Spleen (tissue), 7 donors: ENCODE data around the gene DDR1.

Experiments
- CTCF ChIP-seq, 11 experiments: fragments of 200-600 bp in 7 of 11; fragments of 450-650 bp in 4 of 11; sonication (generic) in 4 of 11; IDR thresholded peaks in 8 of 11; conservative IDR thresholded peaks in 3 of 11; 1 replicate in 7 of 11; 2 replicates in 4 of 11; pipeline versions ENCODE4 v1.4.0 to v1.8.0; 2016 to 2021; ENCODE audit warnings: antibody characterized with exemption in 11 of 11, inconsistent platforms in 4 of 11, mild to moderate bottlenecking in 1 of 11
- POLR2A ChIP-seq, 3 donors: fragments of 450-650 bp; IDR thresholded peaks; one replicate each; pipeline ENCODE4 v1.5.1; 2017; ENCODE audit warnings: antibody characterized with exemption in 3 of 3, mild to moderate bottlenecking in 1 of 3
- POLR2AphosphoS5 ChIP-seq, 3 donors: sonication (generic); formaldehyde crosslinking; IDR thresholded peaks; one replicate each; pipeline ENCODE4 v1.5.1; 2017; ENCODE audit warnings: antibody characterized with exemption in 3 of 3
- donor health status: DM: no; HTN: no; CAD: no; lungs with moderate emphysema.
- donor health status: DM: no; HTN: no; CAD: no.
- donor health status: DM: no; HTN: no; CAD: no.

- no peak for TF ChIP-seq CTCF (IDR thresholded peaks at IDR 0.05 in 8 of 11, conservative IDR thresholded peaks at IDR 0.05 in 3 of 11)
- TF ChIP-seq POLR2A (IDR thresholded peaks at IDR 0.05) = no peak
- TF ChIP-seq POLR2AphosphoS5 (IDR thresholded peaks at IDR 0.05) = no peak
Measured at GRCh38 chr6:30887901-30888815, 3.8 kb downstream of the DDR1 start.
